HUES6 (cell line): ENCODE measurements around the gene LMBRD2.
"Not testable (repeated sequence)": the region's sequence is repeated elsewhere in the genome, so short reads cannot be mapped to it uniquely, and the experiment has no call there.

Experiments
- H3K27ac ChIP-seq: 2 replicates; pipeline ENCODE4 v1.7.0; 2013; ENCODE audit warnings: low read depth, mild to moderate bottlenecking, low read length, inconsistent platforms
- H3K27me3 ChIP-seq: 2 replicates; pipeline ENCODE4 v1.6.1; 2013; ENCODE audit warnings: low read length; ENCODE audit not compliant: control insufficient read depth, insufficient read depth
- H3K36me3 ChIP-seq: 2 replicates; pipeline ENCODE4 v1.6.1; 2013; ENCODE audit warnings: low read length; ENCODE audit not compliant: control insufficient read depth, insufficient read depth
- H3K4me1 ChIP-seq: 2 replicates; pipeline ENCODE4 v1.6.1; 2013; ENCODE audit warnings: low read length; ENCODE audit not compliant: control insufficient read depth, insufficient read depth
- H3K4me3 ChIP-seq: 2 replicates; pipeline ENCODE4 v1.5.1; 2013; ENCODE audit warnings: low read depth, low read length
- H3K9ac ChIP-seq: one replicate; pipeline ENCODE4 v1.6.1; 2013; ENCODE audit warnings: mild to moderate bottlenecking, low read length
- H3K9me3 ChIP-seq: 2 replicates; pipeline ENCODE4 v1.6.1; 2013; ENCODE audit warnings: low read depth, low read length; ENCODE audit not compliant: control insufficient read depth, insufficient read depth

LMBRD2 gene

GRCh38 chr5:36151434-36152323 is at the start of gene LMBRD2, which contains the start of gene SKP2:
TSS of gene LMBRD2 (minus strand) at chr5:36151887. CDS start at chr5:36143349, 8,538 bp downstream.
TSS of gene SKP2 (plus strand) at chr5:36152111. CDS start at chr5:36152263, 152 bp downstream.
- Histone ChIP-seq H3K9me3 (no peaks in the 10 kb centered on the region), H3K4me3 (peak within 1 kb of the TSS; percentile 94), H3K27me3 (no peaks in the 10 kb centered on the region), H3K36me3 (peaks cover 28% of the 10 kb centered on the region), H3K4me1 (peaks cover 8% of the 10 kb centered on the region), H3K9ac (peak within 1 kb of the TSS; percentile 91), H3K27ac (peak within 1 kb of the TSS; percentile 33; the same call in 1 of the 2 replicates)

GRCh38 chr5:36200513-36200912 is 48.8 kb upstream of the LMBRD2 start:
- H3K4me3 ChIP-seq: no peak overlapping the region
- H3K9ac ChIP-seq: no peak overlapping the region
- no peaks in the 10 kb centered on the region for H3K9me3 ChIP-seq
- no peaks in the 10 kb centered on the region for H3K4me1 ChIP-seq
- H3K27ac ChIP-seq: no peak overlapping the region
- H3K27me3 ChIP-seq: no peaks in the 10 kb centered on the region
- H3K36me3 ChIP-seq: peaks cover 9% of the 10 kb centered on the region; the same call in 1 of the 2 replicates

GRCh38 chr5:36199620-36200019 is 47.9 kb upstream of the LMBRD2 start:
- H3K4me1 ChIP-seq: no peaks in the 10 kb centered on the region
- H3K9me3 ChIP-seq: no peaks in the 10 kb centered on the region
- H3K27ac ChIP-seq: no peak overlapping the region
- H3K4me3 ChIP-seq: no peak overlapping the region
- H3K9ac ChIP-seq: no peak overlapping the region
- H3K36me3 ChIP-seq: peaks cover 9% of the 10 kb centered on the region; the same call in 1 of the 2 replicates
- no peaks in the 10 kb centered on the region for H3K27me3 ChIP-seq

GRCh38 chr5:36198783-36199182 is 47.1 kb upstream of the LMBRD2 start:
- H3K27ac ChIP-seq, H3K9ac ChIP-seq, H3K4me3 ChIP-seq, H3K4me1 ChIP-seq, H3K9me3 ChIP-seq, H3K36me3 ChIP-seq, H3K27me3 ChIP-seq: not testable (repeated sequence)

GRCh38 chr5:36198281-36198680 is 46.6 kb upstream of the LMBRD2 start:
- no peaks in the 10 kb centered on the region for H3K9me3 ChIP-seq
- no peak overlapping the region for H3K4me3 ChIP-seq
- H3K4me1 ChIP-seq: no peaks in the 10 kb centered on the region
- no peaks in the 10 kb centered on the region for H3K27me3 ChIP-seq
- no peak overlapping the region for H3K9ac ChIP-seq
- no peak overlapping the region for H3K27ac ChIP-seq
- H3K36me3 ChIP-seq: peaks cover 9% of the 10 kb centered on the region; the same call in 1 of the 2 replicates

GRCh38 chr5:36193746-36194145 is 42.1 kb upstream of the LMBRD2 start:
- Histone ChIP-seq H3K27ac (no peak overlapping the region), H3K9me3 (peaks cover 11% of the 10 kb centered on the region), H3K4me3 (no peak overlapping the region), H3K27me3 (no peaks in the 10 kb centered on the region), H3K36me3 (peaks cover 21% of the 10 kb centered on the region), H3K4me1 (no peaks in the 10 kb centered on the region), H3K9ac (no peak overlapping the region)

GRCh38 chr5:36184408-36184807 is 32.7 kb upstream of the LMBRD2 start:
- H3K27me3 ChIP-seq, H3K27ac ChIP-seq: not testable (repeated sequence)
- peaks cover 41% of the 10 kb centered on the region for H3K36me3 ChIP-seq

GRCh38 chr5:36181774-36182173 is 30.1 kb upstream of the LMBRD2 start:
- Histone ChIP-seq H3K4me1 (no peaks in the 10 kb centered on the region), H3K36me3 (peaks cover 67% of the 10 kb centered on the region), H3K9ac (no peak overlapping the region), H3K27me3 (no peaks in the 10 kb centered on the region), H3K27ac (no peak overlapping the region), H3K4me3 (no peak overlapping the region), H3K9me3 (no peaks in the 10 kb centered on the region)

More at GRCh38 chr5:36184408-36184807, 32.7 kb upstream of the LMBRD2 start:
- not testable (repeated sequence) for H3K4me1 ChIP-seq, H3K9ac ChIP-seq, H3K4me3 ChIP-seq, H3K9me3 ChIP-seq

GRCh38 chr5:36180556-36181350 is 29.1 kb upstream of the LMBRD2 start:
- peaks cover 69% of the 10 kb centered on the region for H3K36me3 ChIP-seq
- H3K27ac ChIP-seq: no peak overlapping the region
- H3K4me3 ChIP-seq: no peak overlapping the region
- H3K4me1 ChIP-seq: no peaks in the 10 kb centered on the region
- no peak overlapping the region for H3K9ac ChIP-seq
- no peaks in the 10 kb centered on the region for H3K27me3 ChIP-seq
- H3K9me3 ChIP-seq: no peaks in the 10 kb centered on the region

GRCh38 chr5:36179950-36180349 is 28.3 kb upstream of the LMBRD2 start:
- H3K4me3 ChIP-seq: no peak overlapping the region
- H3K9ac ChIP-seq: no peak overlapping the region
- no peak overlapping the region for H3K27ac ChIP-seq
- H3K9me3 ChIP-seq: no peaks in the 10 kb centered on the region
- no peaks in the 10 kb centered on the region for H3K4me1 ChIP-seq
- H3K27me3 ChIP-seq: no peaks in the 10 kb centered on the region
- peaks cover 76% of the 10 kb centered on the region for H3K36me3 ChIP-seq

GRCh38 chr5:36178524-36178890 is 26.8 kb upstream of the LMBRD2 start:
- Histone ChIP-seq H3K9ac (no peak overlapping the region), H3K36me3 (peaks cover 83% of the 10 kb centered on the region)

More at GRCh38 chr5:36178524-36178890, 26.8 kb upstream of the LMBRD2 start:
- H3K27me3 ChIP-seq: no peaks in the 10 kb centered on the region
- H3K4me3 ChIP-seq: no peak overlapping the region
- no peaks in the 10 kb centered on the region for H3K4me1 ChIP-seq
- H3K9me3 ChIP-seq: no peaks in the 10 kb centered on the region
- no peak overlapping the region for H3K27ac ChIP-seq
